ENCODE data around the gene ADGRV1.

DNA sequence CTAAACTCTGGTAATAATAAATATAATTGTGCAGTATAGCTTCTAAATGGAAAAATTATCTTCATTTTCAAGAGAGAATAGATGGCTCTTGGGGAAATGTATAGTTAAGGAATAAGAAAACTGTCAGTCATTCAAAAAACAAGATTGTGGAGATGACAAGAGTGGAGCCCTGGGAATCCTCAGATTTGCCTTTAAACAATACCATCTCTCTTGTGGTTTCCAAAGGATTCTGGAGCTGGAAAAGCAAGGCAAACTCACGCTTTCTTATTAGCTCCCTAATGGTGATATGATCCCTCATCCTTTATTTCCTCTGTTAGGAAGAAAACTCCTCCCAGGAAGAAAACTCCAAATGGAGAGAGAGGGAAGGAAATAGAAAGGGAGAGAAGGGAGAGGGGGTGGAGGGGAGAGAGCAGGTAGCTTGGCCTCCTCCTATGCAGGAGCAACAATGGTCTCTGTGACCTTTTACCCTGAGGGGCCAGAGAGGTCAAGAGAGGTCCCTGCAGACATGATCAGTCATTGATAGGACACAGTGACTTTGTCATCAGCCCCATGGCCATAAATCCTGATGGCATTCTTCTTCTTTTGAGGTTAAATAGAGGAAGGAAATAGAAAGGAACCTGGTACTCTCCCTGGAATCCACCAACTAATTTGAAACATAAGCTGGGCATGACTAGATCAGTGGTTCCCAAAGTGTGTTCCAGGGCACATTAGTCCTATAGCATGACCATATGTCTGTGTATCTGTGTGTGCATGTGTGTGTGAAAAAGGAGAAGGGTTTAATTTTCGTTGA lies 512.4 kb downstream of the ADGRV1 start:
- no peak for TF ChIP-seq YY1 (IDR thresholded peaks at IDR 0.05; ENCODE audit: low read depth)
- no peak for TF ChIP-seq CEBPB (IDR thresholded peaks at IDR 0.05)
- TF ChIP-seq EGR1 (IDR thresholded peaks at IDR 0.05): no peak
- TF ChIP-seq EP300 (IDR thresholded peaks at IDR 0.05; ENCODE audit: borderline replicate concordance): no peak
- no peak for TF ChIP-seq USF1 (IDR thresholded peaks at IDR 0.05)
- TF ChIP-seq, protein P1, sequence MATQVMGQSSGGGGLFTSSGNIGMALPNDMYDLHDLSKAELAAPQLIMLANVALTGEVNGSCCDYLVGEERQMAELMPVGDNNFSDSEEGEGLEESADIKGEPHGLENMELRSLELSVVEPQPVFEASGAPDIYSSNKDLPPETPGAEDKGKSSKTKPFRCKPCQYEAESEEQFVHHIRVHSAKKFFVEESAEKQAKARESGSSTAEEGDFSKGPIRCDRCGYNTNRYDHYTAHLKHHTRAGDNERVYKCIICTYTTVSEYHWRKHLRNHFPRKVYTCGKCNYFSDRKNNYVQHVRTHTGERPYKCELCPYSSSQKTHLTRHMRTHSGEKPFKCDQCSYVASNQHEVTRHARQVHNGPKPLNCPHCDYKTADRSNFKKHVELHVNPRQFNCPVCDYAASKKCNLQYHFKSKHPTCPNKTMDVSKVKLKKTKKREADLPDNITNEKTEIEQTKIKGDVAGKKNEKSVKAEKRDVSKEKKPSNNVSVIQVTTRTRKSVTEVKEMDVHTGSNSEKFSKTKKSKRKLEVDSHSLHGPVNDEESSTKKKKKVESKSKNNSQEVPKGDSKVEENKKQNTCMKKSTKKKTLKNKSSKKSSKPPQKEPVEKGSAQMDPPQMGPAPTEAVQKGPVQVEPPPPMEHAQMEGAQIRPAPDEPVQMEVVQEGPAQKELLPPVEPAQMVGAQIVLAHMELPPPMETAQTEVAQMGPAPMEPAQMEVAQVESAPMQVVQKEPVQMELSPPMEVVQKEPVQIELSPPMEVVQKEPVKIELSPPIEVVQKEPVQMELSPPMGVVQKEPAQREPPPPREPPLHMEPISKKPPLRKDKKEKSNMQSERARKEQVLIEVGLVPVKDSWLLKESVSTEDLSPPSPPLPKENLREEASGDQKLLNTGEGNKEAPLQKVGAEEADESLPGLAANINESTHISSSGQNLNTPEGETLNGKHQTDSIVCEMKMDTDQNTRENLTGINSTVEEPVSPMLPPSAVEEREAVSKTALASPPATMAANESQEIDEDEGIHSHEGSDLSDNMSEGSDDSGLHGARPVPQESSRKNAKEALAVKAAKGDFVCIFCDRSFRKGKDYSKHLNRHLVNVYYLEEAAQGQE (IDR thresholded peaks at IDR 0.05; ENCODE audit: low read depth): no peak
- TF ChIP-seq TCF12 (IDR thresholded peaks at IDR 0.05; ENCODE audit: low read depth): no peak
- no peak for TF ChIP-seq RAD21 (IDR thresholded peaks at IDR 0.05; ENCODE audit: low read depth)
- TF ChIP-seq MAX (IDR thresholded peaks at IDR 0.05): no peak
